MV-4-11 (cell line): ENCODE results near the gene SEMA4C.
"Not testable (repeated sequence)": the region's sequence is repeated elsewhere in the genome, so short reads cannot be mapped to it uniquely, and the experiment has no call there.

Experiments used
- DNase-seq: peaks from one replicate; lab custom pipeline; 2025; lab: John Stamatoyannopoulos, UW

The SEMA4C gene

GRCh38 chr2:96897491-96898134 lies 27.7 kb upstream of the SEMA4C start:
- no peak for DNase-seq

GRCh38 chr2:96895746-96896651 lies 26.1 kb upstream of the SEMA4C start:
- DNase-seq: no peak

GRCh38 chr2:96895032-96895745 lies 25.3 kb upstream of the SEMA4C start:
- no peak for DNase-seq

- DNase-seq: no peak
These were observed 24.3 kb upstream of the SEMA4C start for GRCh38 chr2:96894151-96894531.

- DNase-seq: no peak
These were observed 23.6 kb upstream of the SEMA4C start for GRCh38 chr2:96893289-96894150.

GRCh38 chr2:96891591-96892333 lies 21.9 kb upstream of the SEMA4C start:
- DNase-seq: no peak

- no peak for DNase-seq
These were observed 21.0 kb upstream of the SEMA4C start for GRCh38 chr2:96890726-96891385.

GRCh38 chr2:96890252-96890651 lies 20.4 kb upstream of the SEMA4C start:
- DNase-seq: no peak

GRCh38 chr2:96889502-96889901 lies 19.6 kb upstream of the SEMA4C start:
- DNase-seq: not testable (repeated sequence)

- DNase-seq: peak; percentile 95
These were observed 18.5 kb upstream of the SEMA4C start for GRCh38 chr2:96888072-96889011.

- no peak for DNase-seq
These were observed 17.7 kb upstream of the SEMA4C start for GRCh38 chr2:96887493-96888012.

- DNase-seq: peak; percentile 87
These were observed 15.8 kb upstream of the SEMA4C start for GRCh38 chr2:96885432-96886347.

GRCh38 chr2:96884299-96885094 lies 14.6 kb upstream of the SEMA4C start:
- DNase-seq: peak; percentile 72

GRCh38 chr2:96883306-96883705 lies 13.4 kb upstream of the SEMA4C start:
- no peak for DNase-seq

GRCh38 chr2:96882906-96883305 lies 13.0 kb upstream of the SEMA4C start:
- DNase-seq: no peak

GRCh38 chr2:96882230-96882629 lies 12.3 kb upstream of the SEMA4C start:
- DNase-seq: no peak
